Mesothelial cell of epicardium (in vitro differentiated cells): ENCODE measurements around the gene CMTM4. TPM values are rescaled to one million over a fixed set of nuclear protein-coding genes. Genes with fewer than 3 reads are reported as not detected.

Experiments
- DNase-seq, 2 experiments: peaks; one replicate each; pipeline ENCODE4 v3.0.0; 2021; ENCODE audit warnings: low spot score in 2 of 2; ENCODE audit not compliant: unreplicated experiment in 2 of 2
- H3K27ac Mint-ChIP-seq: 2 replicates; pipeline ENCODE4 v1.8.0; 2021; ENCODE audit warnings: mixed read lengths
- H3K27me3 Mint-ChIP-seq: 2 replicates; pipeline ENCODE4 v1.8.0; 2021; ENCODE audit warnings: low read depth, mixed read lengths
- H3K36me3 Mint-ChIP-seq: 2 replicates; pipeline ENCODE4 v1.8.0; 2021; ENCODE audit warnings: mixed read lengths
- H3K4me1 Mint-ChIP-seq: 2 replicates; pipeline ENCODE4 v1.8.0; 2021; ENCODE audit warnings: mixed read lengths
- H3K4me3 Mint-ChIP-seq: 2 replicates; pipeline ENCODE4 v1.8.0; 2021; ENCODE audit warnings: mild to moderate bottlenecking, moderate library complexity, mixed read lengths
- H3K9me3 Mint-ChIP-seq: 2 replicates; pipeline ENCODE4 v1.8.0; 2021; ENCODE audit warnings: mixed read lengths
- CTCF ChIP-seq: fragments of 200-600 bp; sonication (generic); IDR thresholded peaks from one replicate; pipeline ENCODE4 v1.5.0; 2021; ENCODE audit warnings: antibody characterized with exemption; ENCODE audit not compliant: unreplicated experiment
- total RNA-seq: library from RNA; stranded (reverse); gene quantifications from 3 replicates; pipeline ENCODE4 v1.2.1, GENCODE V29; 2021

The CMTM4 gene
- total RNA-seq, 1 donor from 2014 or later, result 63.4 TPM

- Mint-ChIP-seq H3K27ac (peak overlapping the region; percentile 87), H3K27me3 (no peaks in the 10 kb centered on the region), H3K9me3 (no peaks in the 10 kb centered on the region), H3K4me3 (peak overlapping the region; percentile 81), H3K36me3 (no peaks in the 10 kb centered on the region), H3K4me1 (peaks cover 32% of the 10 kb centered on the region)
- DNase-seq, result peak in 1 of 2 experiments; percentile 60
- TF ChIP-seq CTCF, result no peak
These were observed 92.8 kb downstream of the CMTM4 start for GRCh38 chr16:66603537-66604375.

GRCh38 chr16:66601471-66601870, 95.1 kb downstream of the CMTM4 start:
- no peak for TF ChIP-seq CTCF
- Mint-ChIP-seq H3K4me1 (peaks cover 24% of the 10 kb centered on the region), H3K36me3 (no peaks in the 10 kb centered on the region), H3K27me3 (no peaks in the 10 kb centered on the region), H3K4me3 (no peak overlapping the region), H3K9me3 (no peaks in the 10 kb centered on the region), H3K27ac (no peak overlapping the region)
- no peak for DNase-seq

DNA sequence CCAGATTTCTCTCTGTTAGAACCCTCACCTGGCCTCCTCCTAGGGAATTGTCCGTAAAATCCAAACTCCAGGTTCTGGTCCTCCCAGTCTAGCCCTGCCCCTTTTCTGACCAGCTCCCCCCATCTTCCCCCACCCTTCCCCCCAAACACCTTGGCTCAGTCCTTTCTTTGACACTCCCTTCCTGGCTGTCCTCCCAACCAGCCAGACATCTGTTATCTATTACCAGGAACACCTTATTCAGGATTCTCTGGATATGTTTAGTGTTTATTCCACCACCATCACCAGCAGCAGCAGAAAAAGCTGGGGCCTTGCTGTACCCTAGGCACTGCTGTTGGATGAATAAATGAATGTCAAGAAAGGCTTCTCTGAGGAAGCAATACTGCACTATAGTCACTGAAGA, 96.1 kb downstream of the CMTM4 start:
- no peak for TF ChIP-seq CTCF
- DNase-seq, result no peak
- Mint-ChIP-seq H3K4me1 (peaks cover 17% of the 10 kb centered on the region), H3K9me3 (no peaks in the 10 kb centered on the region), H3K36me3 (no peaks in the 10 kb centered on the region), H3K4me3 (no peak overlapping the region), H3K27me3 (no peaks in the 10 kb centered on the region), H3K27ac (peak overlapping the region; percentile 35)

GRCh38 chr16:66599726-66600125, 96.8 kb downstream of the CMTM4 start:
- H3K4me1 Mint-ChIP-seq, result peaks cover 17% of the 10 kb centered on the region

GRCh38 chr16:66598111-66598510, 98.4 kb downstream of the CMTM4 start:
- TF ChIP-seq CTCF, result no peak
- Mint-ChIP-seq H3K4me3 (no peak overlapping the region), H3K4me1 (peaks cover 12% of the 10 kb centered on the region), H3K27ac (no peak overlapping the region), H3K27me3 (no peaks in the 10 kb centered on the region), H3K9me3 (no peaks in the 10 kb centered on the region), H3K36me3 (no peaks in the 10 kb centered on the region)
- no peak for DNase-seq

More at GRCh38 chr16:66599726-66600125, 96.8 kb downstream of the CMTM4 start:
- no peak overlapping the region for H3K4me3 Mint-ChIP-seq
- no peaks in the 10 kb centered on the region for H3K9me3 Mint-ChIP-seq
- H3K36me3 Mint-ChIP-seq, result no peaks in the 10 kb centered on the region
- DNase-seq, result no peak
- no peak for TF ChIP-seq CTCF
- no peak overlapping the region for H3K27ac Mint-ChIP-seq
- no peaks in the 10 kb centered on the region for H3K27me3 Mint-ChIP-seq
